Adrenal gland (tissue), 12 donors: ENCODE results near the gene LACRT. TPM values are rescaled to one million over a fixed set of nuclear protein-coding genes. Genes with fewer than 3 reads are reported as not detected.

Experiments used
- DNase-seq, 7 donors: peaks; one replicate each; pipeline ENCODE4 v3.0.0-alpha.2; 2019 to 2020
- H3K27ac ChIP-seq, 5 donors: fragments of 200-600 bp; sonication (generic) in 4 of 5; 1 replicate in 3 of 5; 2 replicates in 2 of 5; pipeline versions ENCODE4 v1.5.1 to v1.8.0; 2016 to 2020; ENCODE audit warnings: mild to moderate bottlenecking in 1 of 5
- H3K27me3 ChIP-seq: fragments of 200-600 bp; 2 replicates; pipeline ENCODE4 v1.8.0; 2021
- H3K36me3 ChIP-seq, 2 donors: fragments of 200-600 bp; replicated peaks in 1 of 2; 1 replicate in 1 of 2; 2 replicates in 1 of 2; pipeline versions ENCODE4 v1.5.1 to v1.8.0; 2018 to 2022
- H3K4me1 ChIP-seq, 2 donors: fragments of 200-600 bp; replicated peaks in 1 of 2; 1 replicate in 1 of 2; 2 replicates in 1 of 2; pipeline versions ENCODE4 v1.5.1 to v1.8.0; 2018 to 2021
- H3K4me3 ChIP-seq, 4 donors: fragments of 200-600 bp; sonication (generic) in 3 of 4; one replicate each; pipeline ENCODE4 v1.5.1; 2016 to 2018
- H3K9me3 ChIP-seq, 3 donors: fragments of 200-600 bp; sonication (generic) in 1 of 3; replicated peaks in 1 of 3; 1 replicate in 2 of 3; 2 replicates in 1 of 3; pipeline versions ENCODE4 v1.5.1 to v1.8.0; 2016 to 2021
- POLR2A ChIP-seq, 2 donors: fragments of 450-650 bp; IDR thresholded peaks; one replicate each; pipeline ENCODE4 v1.6.1; 2017; ENCODE audit warnings: antibody characterized with exemption in 2 of 2, mild to moderate bottlenecking in 2 of 2, moderate library complexity in 1 of 2
- WGBS, 4 donors: extraction: QIAGEN DNeasy Blood & Tissue Kit in 2 of 4; methylation state at CpG; one replicate each; pipeline versions ENCODE4 v1.1.5 to v1.1.7; 2013 to 2017; 5-methylcytosine and 5-hydroxymethylcytosine counted together
- intact Hi-C, 2 donors: fragments of 100-400 bp; cut with DNase I; formaldehyde crosslinking; loops; one replicate each; pipeline versions ENCODE4 v1.14.1 to v1.15.0; 2022 to 2023
- polyA plus RNA-seq, 3 donors: library from polyadenylated mRNA; stranded (reverse); fragments of 200-250 nt in 2 of 3; fragments of 350-450 nt in 1 of 3; fragmentation: Illumina TruSeq in 1 of 3; extraction: RNeasy Lipid Tissue Mini Kit (QIAGEN cat#74804) in 1 of 3; gene quantifications; one replicate each; pipeline ENCODE4 v1.2.3, GENCODE V29; 2013 to 2014
- total RNA-seq, 9 donors: library from RNA; depleted of rRNA in 4 of 9; stranded (reverse); fragments of >200 nt in 4 of 9; fragments of 120-200 nt in 1 of 9; fragmentation: NEBNext Ultra II Directional in 1 of 9; extraction: Animal tissue kit (Norgen Biotek cat#: 25700) in 1 of 9; gene quantifications; one replicate each; pipeline versions ENCODE4 v1.1.0 to v1.2.4, GENCODE V29; 2013 to 2023
- TF ChIP-seq, protein P1 (sequence below), 6 experiments: fragments of 450-650 bp in 4 of 6; fragments of 200-600 bp in 2 of 6; sonication (generic) in 1 of 6; IDR thresholded peaks; 1 replicate in 5 of 6; 2 replicates in 1 of 6; pipeline versions ENCODE4 v1.5.1 to v1.8.0; 2016 to 2021; ENCODE audit warnings: antibody characterized with exemption in 6 of 6, mild to moderate bottlenecking in 2 of 6, moderate library complexity in 1 of 6
- donor health status: healthy with polysubstance abuse.
- donor health status: Bipolar disorder and iron deficiency.
- donor health status: DM: yes; HTN: yes; CAD: no.
- donor health status: DM: no; HTN: no; CAD: no.
- donor health status: DM: no; HTN: no; CAD: no.
- donor health status: DM: yes; HTN: yes; CAD: no.

Gene LACRT
- total and polyA plus RNA-seq, 12 donors, result not detected

DNA sequence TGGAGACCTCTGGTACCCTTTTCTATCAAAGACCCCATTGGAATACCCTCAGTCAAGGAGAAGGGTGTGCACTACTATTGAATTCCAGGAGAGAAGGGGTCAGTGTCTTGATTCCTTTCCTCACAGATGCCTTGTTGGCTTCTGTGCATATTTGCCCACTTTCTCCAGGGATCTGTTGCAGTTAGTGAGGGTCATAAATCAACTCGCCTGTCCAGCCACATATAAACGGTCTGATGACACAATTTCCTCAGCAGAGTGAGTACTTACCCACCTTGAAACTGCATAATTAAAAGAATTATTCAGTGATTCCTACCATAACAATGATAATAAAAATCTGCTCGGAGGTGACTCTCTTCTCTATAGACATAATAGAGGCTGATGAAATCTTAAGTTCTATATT lies 27.3 kb upstream of the LACRT start:
- H3K4me3 ChIP-seq, result no peak overlapping the region
- no peak for TF ChIP-seq POLR2A (IDR thresholded peaks at IDR 0.05)
- TF ChIP-seq, protein P1, sequence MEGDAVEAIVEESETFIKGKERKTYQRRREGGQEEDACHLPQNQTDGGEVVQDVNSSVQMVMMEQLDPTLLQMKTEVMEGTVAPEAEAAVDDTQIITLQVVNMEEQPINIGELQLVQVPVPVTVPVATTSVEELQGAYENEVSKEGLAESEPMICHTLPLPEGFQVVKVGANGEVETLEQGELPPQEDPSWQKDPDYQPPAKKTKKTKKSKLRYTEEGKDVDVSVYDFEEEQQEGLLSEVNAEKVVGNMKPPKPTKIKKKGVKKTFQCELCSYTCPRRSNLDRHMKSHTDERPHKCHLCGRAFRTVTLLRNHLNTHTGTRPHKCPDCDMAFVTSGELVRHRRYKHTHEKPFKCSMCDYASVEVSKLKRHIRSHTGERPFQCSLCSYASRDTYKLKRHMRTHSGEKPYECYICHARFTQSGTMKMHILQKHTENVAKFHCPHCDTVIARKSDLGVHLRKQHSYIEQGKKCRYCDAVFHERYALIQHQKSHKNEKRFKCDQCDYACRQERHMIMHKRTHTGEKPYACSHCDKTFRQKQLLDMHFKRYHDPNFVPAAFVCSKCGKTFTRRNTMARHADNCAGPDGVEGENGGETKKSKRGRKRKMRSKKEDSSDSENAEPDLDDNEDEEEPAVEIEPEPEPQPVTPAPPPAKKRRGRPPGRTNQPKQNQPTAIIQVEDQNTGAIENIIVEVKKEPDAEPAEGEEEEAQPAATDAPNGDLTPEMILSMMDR (IDR thresholded peaks at IDR 0.05), result no peak
- intact Hi-C loops, result no loop called here
- H3K4me1 ChIP-seq, result no peaks in the 10 kb centered on the region
- no peaks in the 10 kb centered on the region for H3K27me3 ChIP-seq
- no peaks in the 10 kb centered on the region for H3K36me3 ChIP-seq
- no peak overlapping the region for H3K27ac ChIP-seq
- no peak for DNase-seq
- H3K9me3 ChIP-seq, result no peaks in the 10 kb centered on the region
- WGBS, 4 donors, result 47 to 60% (median 54%) methylated on average over 3 of the region's 3 CpGs

DNA sequence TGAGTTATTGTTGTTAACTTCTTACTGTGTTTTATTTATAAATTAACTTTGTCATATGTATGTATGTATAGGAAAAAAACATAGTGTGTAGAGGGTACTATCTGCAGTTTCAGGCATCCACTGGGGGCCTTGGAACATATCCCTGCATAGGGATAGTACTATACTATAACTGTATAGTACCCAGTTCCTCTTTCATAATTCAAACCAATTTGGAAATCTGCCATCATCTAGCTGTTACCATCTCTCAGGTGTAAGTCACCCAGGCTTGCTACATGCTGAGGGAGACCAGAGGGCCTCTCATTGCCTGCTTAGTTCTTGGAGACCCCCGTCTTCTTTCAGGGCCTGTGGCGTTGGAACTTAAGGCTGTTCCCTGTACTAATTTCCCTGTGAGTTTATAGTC lies 26.4 kb upstream of the LACRT start:
- no peak for DNase-seq
- Histone ChIP-seq H3K27me3 (peaks cover 3% of the 10 kb centered on the region), H3K4me3 (no peak overlapping the region), H3K4me1 (no peaks in the 10 kb centered on the region), H3K27ac (no peak overlapping the region), H3K9me3 (no peaks in the 10 kb centered on the region), H3K36me3 (no peaks in the 10 kb centered on the region)
- intact Hi-C loops, result no loop called here
- TF ChIP-seq POLR2A (IDR thresholded peaks at IDR 0.05), result no peak
- TF ChIP-seq, protein P1 (IDR thresholded peaks at IDR 0.05), result no peak
- 53 to 68% (median 59%) methylated on average over 2 of the region's 2 CpGs for WGBS, 4 donors

DNA sequence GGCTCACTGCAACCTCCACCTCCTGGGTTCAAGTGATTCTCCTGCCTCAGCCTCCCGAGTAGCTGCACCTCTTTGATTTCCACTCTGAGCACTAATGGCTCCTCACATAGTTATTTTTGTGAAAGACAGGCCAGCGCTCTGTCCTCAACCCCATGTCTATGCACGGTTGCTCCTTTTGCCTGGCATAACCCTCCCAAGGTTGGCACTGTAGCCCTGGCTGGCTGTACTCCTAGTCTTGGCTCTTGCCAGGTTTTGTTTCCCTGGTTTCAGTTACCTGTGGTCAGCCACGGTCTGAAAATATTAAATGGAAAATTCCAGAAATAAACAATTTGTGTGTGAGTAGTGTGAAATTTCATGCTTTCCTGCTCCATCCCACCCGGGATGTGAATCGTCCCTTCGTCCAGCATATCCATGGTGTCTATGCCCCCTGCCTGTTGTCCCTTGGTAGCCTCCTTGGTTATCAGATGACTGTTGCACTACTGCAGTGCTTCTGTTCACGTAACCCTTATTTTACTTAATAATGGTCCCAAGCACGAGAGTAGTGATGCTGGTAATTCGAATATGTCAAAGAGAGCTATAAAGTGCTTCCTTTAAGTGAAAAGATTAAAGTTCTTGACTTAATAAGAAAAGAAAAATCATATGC lies 25.7 kb upstream of the LACRT start:
- DNase-seq, result no peak
- H3K4me3 ChIP-seq, result no peak overlapping the region
- intact Hi-C loops, result no loop called here
- no peaks in the 10 kb centered on the region for H3K9me3 ChIP-seq
- H3K27ac ChIP-seq, result no peak overlapping the region
- TF ChIP-seq, protein P1 (IDR thresholded peaks at IDR 0.05), result no peak
- TF ChIP-seq POLR2A (IDR thresholded peaks at IDR 0.05), result no peak
- H3K4me1 ChIP-seq, result no peaks in the 10 kb centered on the region
- H3K36me3 ChIP-seq, result no peaks in the 10 kb centered on the region
- WGBS, 4 donors, result 75 to 87% (median 82%) methylated on average over 10 of the region's 10 CpGs
- H3K27me3 ChIP-seq, result peaks cover 3% of the 10 kb centered on the region

DNA sequence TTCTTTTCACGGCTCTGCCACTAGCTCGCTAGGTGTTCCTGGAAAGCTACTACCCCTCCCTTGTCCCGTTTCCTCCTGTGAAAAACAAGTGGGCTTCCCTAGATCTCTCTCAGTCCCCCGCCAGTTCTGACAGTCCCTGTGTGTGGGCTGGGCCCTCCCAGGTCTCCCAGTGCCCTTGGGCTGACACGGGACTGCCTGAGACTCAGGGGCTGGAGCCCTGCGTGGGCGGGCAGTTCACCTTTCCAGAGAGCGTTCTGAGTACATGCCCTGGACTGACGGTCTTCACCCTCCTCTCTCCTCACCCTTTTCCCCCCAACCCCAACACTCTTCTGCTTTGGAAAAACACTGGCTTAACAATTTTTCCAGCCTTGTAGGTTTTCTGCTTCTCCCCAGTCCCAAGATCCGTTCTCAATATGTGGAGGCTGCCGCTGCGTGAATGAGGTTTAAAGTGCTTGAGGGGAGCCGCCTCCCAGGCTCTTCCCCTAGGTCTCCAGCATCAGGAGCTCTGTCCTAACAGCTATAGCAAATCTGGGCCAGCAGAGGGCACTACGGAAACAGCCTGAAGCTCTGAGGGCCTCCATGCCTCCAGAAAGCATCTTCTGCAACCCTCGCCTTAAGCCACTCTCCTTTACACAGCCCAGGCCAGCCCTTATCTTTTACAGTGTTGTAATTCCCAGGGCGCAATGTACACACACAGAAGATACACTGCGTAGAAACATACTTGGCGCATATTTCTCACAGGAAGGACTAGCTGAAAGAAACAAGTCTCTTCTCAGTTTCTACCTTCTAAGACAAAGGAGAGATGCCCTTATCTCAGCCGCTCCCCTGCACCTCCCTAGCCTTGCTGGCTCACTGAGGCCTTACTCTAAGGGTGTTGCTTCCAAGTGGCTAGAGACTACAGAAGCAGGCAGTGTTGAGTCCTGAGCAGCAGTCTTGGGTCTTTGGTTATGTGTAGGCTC lies 23.9 kb upstream of the LACRT start:
- Histone ChIP-seq H3K27ac (no peak overlapping the region), H3K27me3 (peaks cover 3% of the 10 kb centered on the region), H3K36me3 (no peaks in the 10 kb centered on the region), H3K9me3 (no peaks in the 10 kb centered on the region), H3K4me3 (no peak overlapping the region), H3K4me1 (no peaks in the 10 kb centered on the region)
- peak in 5 of 7 donors; percentile 17 to 44 (median 27) for DNase-seq
- WGBS, 4 donors, result 53 to 69% (median 58%) methylated on average over 19 of the region's 19 CpGs
- TF ChIP-seq, protein P1 (IDR thresholded peaks at IDR 0.05), result peak in 5 of 6 experiments; percentile 18 to 31 (median 25)
- TF ChIP-seq POLR2A (IDR thresholded peaks at IDR 0.05), result no peak
- intact Hi-C loops, result no loop called here
